Esophagus muscularis mucosa (tissue), 4 donors: ENCODE results near the gene ING1. TPM values are rescaled to one million over a fixed set of nuclear protein-coding genes. Genes with fewer than 3 reads are reported as not detected.
A peak's percentile ranks its signal among the peaks of the same experiment; 100 is the strongest.

ENCODE experiments used
- DNase-seq: peaks from one replicate; pipeline ENCODE4 v3.0.0-alpha.2; 2017; ENCODE audit errors: extremely low spot score
- H3K27ac ChIP-seq, 4 donors: fragments of 200-600 bp; sonication (generic); replicated peaks in 1 of 4; 1 replicate in 3 of 4; 2 replicates in 1 of 4; pipeline ENCODE4 v1.5.1; 2016 to 2019; ENCODE audit warnings: mild to moderate bottlenecking in 1 of 4
- H3K27me3 ChIP-seq, 4 donors: fragments of 200-600 bp; sonication (generic); one replicate each; pipeline versions ENCODE4 v1.5.1 to v1.6.0; 2016 to 2019
- H3K36me3 ChIP-seq, 4 donors: fragments of 200-600 bp; sonication (generic); one replicate each; pipeline ENCODE4 v1.5.1; 2016 to 2019
- H3K4me1 ChIP-seq, 4 donors: fragments of 200-600 bp; sonication (generic); one replicate each; pipeline ENCODE4 v1.5.1; 2016 to 2019
- H3K4me3 ChIP-seq, 4 donors: fragments of 200-600 bp; sonication (generic); 1 replicate in 2 of 4; 2 replicates in 2 of 4; pipeline ENCODE4 v1.5.1; 2016 to 2019; ENCODE audit warnings: mild to moderate bottlenecking in 4 of 4, moderate library complexity in 1 of 4
- H3K9me3 ChIP-seq, 4 donors: fragments of 200-600 bp; sonication (generic); 1 replicate in 3 of 4; 2 replicates in 1 of 4; pipeline ENCODE4 v1.5.1; 2016 to 2019
- CTCF ChIP-seq, 3 experiments: fragments of 200-600 bp in 2 of 3; fragments of 450-650 bp in 1 of 3; sonication (generic) in 2 of 3; IDR thresholded peaks; one replicate each; pipeline ENCODE4 v1.5.1; 2017 to 2019; ENCODE audit warnings: antibody characterized with exemption in 3 of 3, mild to moderate bottlenecking in 2 of 3, moderate library complexity in 1 of 3
- EP300 ChIP-seq: sonication (generic); formaldehyde crosslinking; IDR thresholded peaks from one replicate; pipeline ENCODE4 v1.6.1; 2017; ENCODE audit warnings: antibody characterized with exemption
- POLR2A ChIP-seq: fragments of 450-650 bp; IDR thresholded peaks from one replicate; pipeline ENCODE4 v1.6.1; 2017; ENCODE audit warnings: antibody characterized with exemption, moderate library complexity, mild to moderate bottlenecking, low read depth
- POLR2AphosphoS5 ChIP-seq, 2 donors: sonication (generic); formaldehyde crosslinking; IDR thresholded peaks; one replicate each; pipeline ENCODE4 v1.6.1; 2017; ENCODE audit warnings: antibody characterized with exemption in 2 of 2
- WGBS: methylation state at CpG from one replicate; pipeline ENCODE4 v1.1.5; 2018; 5-methylcytosine and 5-hydroxymethylcytosine counted together
- intact Hi-C: fragments of 100-400 bp; cut with DNase I; formaldehyde crosslinking; loops from one replicate; pipeline ENCODE4 v1.15.1; 2023
- total RNA-seq, 4 donors: library from RNA; depleted of rRNA; stranded (reverse); fragments of >200 nt; gene quantifications; one replicate each; pipeline versions ENCODE4 v1.1.0 to v1.2.1, GENCODE V29; 2016

The ING1 gene
- total RNA-seq, 4 donors from 2014 or later, result 17.2 to 25.5 (median 23.2) TPM

- no peaks in the 10 kb centered on the region for H3K9me3 ChIP-seq
- no peak overlapping the region for H3K4me3 ChIP-seq
- 84% methylated on average over 8 of the region's 8 CpGs for WGBS
- no peaks in the 10 kb centered on the region for H3K4me1 ChIP-seq
- no peak overlapping the region for H3K27ac ChIP-seq
- intact Hi-C loops, result loop anchor here (5.0 kb wide), 1 partner anchor 133 kb away; no protein-coding TSS in a partner anchor
- DNase-seq, result no peak
- no peaks in the 10 kb centered on the region for H3K27me3 ChIP-seq
- TF ChIP-seq POLR2A (no peak), CTCF (IDR thresholded peaks at IDR 0.05) (no peak), POLR2AphosphoS5 (IDR thresholded peaks at IDR 0.05) (no peak), EP300 (no peak)
- peaks cover 43 to 100% (median 85%) of the 10 kb centered on the region in 4 donors for H3K36me3 ChIP-seq
Measured at GRCh38 chr13:110684388-110685056, 29.0 kb upstream of the ING1 start.

- Histone ChIP-seq H3K27ac (peak overlapping the region in 1 of 4 donors; percentile 44), H3K36me3 (peaks cover 43 to 100% (median 86%) of the 10 kb centered on the region in 4 donors), H3K27me3 (no peaks in the 10 kb centered on the region), H3K4me3 (no peak overlapping the region), H3K4me1 (no peaks in the 10 kb centered on the region), H3K9me3 (no peaks in the 10 kb centered on the region)
- WGBS, result 88% methylated on average over 11 of the region's 11 CpGs
- intact Hi-C loops, result no loop called here
- no peak for DNase-seq
- TF ChIP-seq POLR2AphosphoS5 (IDR thresholded peaks at IDR 0.05) (peak in 1 of 2 donors; percentile 26), CTCF (IDR thresholded peaks at IDR 0.05) (no peak)
Measured at GRCh38 chr13:110685305-110686020, 28.0 kb upstream of the ING1 start.

GRCh38 chr13:110687736-110688135 is 25.8 kb upstream of the ING1 start:
- H3K36me3 ChIP-seq, result peaks cover 29 to 90% (median 77%) of the 10 kb centered on the region in 4 donors
- DNase-seq, result no peak
- intact Hi-C loops, result no loop called here
- H3K4me3 ChIP-seq, result no peak overlapping the region
- 89% methylated on average over 16 of the region's 16 CpGs for WGBS
- no peaks in the 10 kb centered on the region for H3K9me3 ChIP-seq
- no peak overlapping the region for H3K27ac ChIP-seq
- H3K4me1 ChIP-seq, result no peaks in the 10 kb centered on the region
- TF ChIP-seq POLR2AphosphoS5 (IDR thresholded peaks at IDR 0.05), result no peak
- no peak for TF ChIP-seq CTCF (IDR thresholded peaks at IDR 0.05)
- TF ChIP-seq EP300, result no peak
- no peak for TF ChIP-seq POLR2A
- no peaks in the 10 kb centered on the region for H3K27me3 ChIP-seq

- H3K27ac ChIP-seq, result no peak overlapping the region
- intact Hi-C loops, result no loop called here
- H3K36me3 ChIP-seq, result peaks cover 25 to 88% (median 77%) of the 10 kb centered on the region in 4 donors
- no peak overlapping the region for H3K4me3 ChIP-seq
- 85% methylated on average over 9 of the region's 9 CpGs for WGBS
- no peaks in the 10 kb centered on the region for H3K27me3 ChIP-seq
- DNase-seq, result no peak
- H3K9me3 ChIP-seq, result no peaks in the 10 kb centered on the region
- TF ChIP-seq EP300, result no peak
- no peak for TF ChIP-seq CTCF (IDR thresholded peaks at IDR 0.05)
- no peak for TF ChIP-seq POLR2A
- no peak for TF ChIP-seq POLR2AphosphoS5 (IDR thresholded peaks at IDR 0.05)
- no peaks in the 10 kb centered on the region for H3K4me1 ChIP-seq
Measured at GRCh38 chr13:110689041-110689440, 24.5 kb upstream of the ING1 start.
